Measurements from ENCODE around the gene LEF1. TPM values are rescaled to one million over a fixed set of nuclear protein-coding genes. Genes with fewer than 3 reads are reported as not detected.

LEF1 gene
- total RNA-seq, 1 donor from 2014 or later: 55.0 TPM

GRCh38 chr4:108159845-108160244 lies 8.9 kb downstream of the LEF1 start:
- DNase-seq (ENCODE audit: low read depth, low spot score): no peak
- peaks cover 7% of the 10 kb centered on the region for H3K27me3 Mint-ChIP-seq (ENCODE audit: low read depth)
- no peak overlapping the region for H3K27ac Mint-ChIP-seq (ENCODE audit: unreplicated experiment)
- TF ChIP-seq CTCF (conservative IDR thresholded peaks at IDR 0.05): no peak
- H3K4me1 Mint-ChIP-seq: peaks cover 13% of the 10 kb centered on the region
- peaks cover 6% of the 10 kb centered on the region for H3K36me3 Mint-ChIP-seq (ENCODE audit: low read depth)
- no peaks in the 10 kb centered on the region for H3K9me3 Mint-ChIP-seq
- no peak overlapping the region for H3K4me3 Mint-ChIP-seq

GRCh38 chr4:108157655-108158054 lies 11.1 kb downstream of the LEF1 start:
- no peak overlapping the region for H3K27ac Mint-ChIP-seq (ENCODE audit: unreplicated experiment)
- H3K4me3 Mint-ChIP-seq: no peak overlapping the region
- H3K36me3 Mint-ChIP-seq (ENCODE audit: low read depth): peaks cover 9% of the 10 kb centered on the region
- H3K4me1 Mint-ChIP-seq: peaks cover 13% of the 10 kb centered on the region
- peaks cover 7% of the 10 kb centered on the region for H3K27me3 Mint-ChIP-seq (ENCODE audit: low read depth)
- no peaks in the 10 kb centered on the region for H3K9me3 Mint-ChIP-seq
- no peak for DNase-seq (ENCODE audit: low read depth, low spot score)
- no peak for TF ChIP-seq CTCF (conservative IDR thresholded peaks at IDR 0.05)

GRCh38 chr4:108156391-108156790 lies 12.3 kb downstream of the LEF1 start:
- no peak overlapping the region for H3K27ac Mint-ChIP-seq (ENCODE audit: unreplicated experiment)
- peaks cover 7% of the 10 kb centered on the region for H3K27me3 Mint-ChIP-seq (ENCODE audit: low read depth)
- no peak for TF ChIP-seq CTCF (conservative IDR thresholded peaks at IDR 0.05)
- no peak overlapping the region for H3K4me3 Mint-ChIP-seq
- H3K36me3 Mint-ChIP-seq (ENCODE audit: low read depth): peaks cover 14% of the 10 kb centered on the region
- DNase-seq (ENCODE audit: low read depth, low spot score): no peak
- no peaks in the 10 kb centered on the region for H3K9me3 Mint-ChIP-seq
- H3K4me1 Mint-ChIP-seq: peaks cover 13% of the 10 kb centered on the region

GRCh38 chr4:108155373-108155772 lies 13.4 kb downstream of the LEF1 start:
- H3K4me3 Mint-ChIP-seq: no peak overlapping the region
- H3K27me3 Mint-ChIP-seq (ENCODE audit: low read depth): peaks cover 7% of the 10 kb centered on the region
- peaks cover 10% of the 10 kb centered on the region for H3K4me1 Mint-ChIP-seq
- DNase-seq (ENCODE audit: low read depth, low spot score): no peak
- H3K36me3 Mint-ChIP-seq (ENCODE audit: low read depth): peaks cover 14% of the 10 kb centered on the region
- no peak for TF ChIP-seq CTCF (conservative IDR thresholded peaks at IDR 0.05)
- H3K27ac Mint-ChIP-seq (ENCODE audit: unreplicated experiment): no peak overlapping the region
- no peaks in the 10 kb centered on the region for H3K9me3 Mint-ChIP-seq

GRCh38 chr4:108152980-108153379 lies 15.8 kb downstream of the LEF1 start:
- no peak for TF ChIP-seq CTCF (conservative IDR thresholded peaks at IDR 0.05)
- H3K4me3 Mint-ChIP-seq: no peak overlapping the region

More at GRCh38 chr4:108152980-108153379, 15.8 kb downstream of the LEF1 start:
- no peaks in the 10 kb centered on the region for H3K9me3 Mint-ChIP-seq
- peaks cover 14% of the 10 kb centered on the region for H3K36me3 Mint-ChIP-seq (ENCODE audit: low read depth)
- DNase-seq (ENCODE audit: low read depth, low spot score): no peak
- peaks cover 10% of the 10 kb centered on the region for H3K4me1 Mint-ChIP-seq
- H3K27ac Mint-ChIP-seq (ENCODE audit: unreplicated experiment): no peak overlapping the region
- H3K27me3 Mint-ChIP-seq (ENCODE audit: low read depth): peaks cover 7% of the 10 kb centered on the region

Data from neural crest cell (in vitro differentiated cells).